NB4 (cell line): ENCODE data around the gene GALNT8.

Source experiments
- POLR2A ChIP-seq: IDR thresholded peaks from 2 replicates; pipeline ENCODE4 v1.6.1; 2011; ENCODE audit warnings: mild to moderate bottlenecking; ENCODE audit not compliant: insufficient read length; ENCODE audit errors: extremely low read depth
- TF ChIP-seq, protein P1 (sequence below): IDR thresholded peaks from one replicate; pipeline ENCODE4 v1.5.1; 2012; ENCODE audit warnings: low read depth, low read length

DNA sequence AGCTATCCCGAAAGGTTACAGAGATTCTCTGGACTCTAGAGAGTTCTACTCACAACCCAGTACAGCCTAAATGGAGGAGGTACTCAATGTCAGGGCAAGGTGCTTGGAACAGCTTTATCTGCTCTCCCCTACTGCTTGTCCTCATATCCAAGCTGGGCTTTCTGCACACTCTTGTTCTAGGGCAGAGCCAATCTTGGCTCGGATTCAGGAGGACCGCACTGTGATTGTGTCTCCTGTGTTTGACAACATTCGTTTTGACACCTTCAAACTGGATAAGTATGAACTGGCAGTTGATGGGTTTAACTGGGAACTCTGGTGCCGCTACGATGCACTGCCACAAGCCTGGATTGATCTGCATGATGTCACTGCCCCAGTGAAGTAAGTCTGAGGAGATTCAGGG, 25.0 kb downstream of the GALNT8 start:
- TF ChIP-seq POLR2A, result no peak
- TF ChIP-seq, protein P1, sequence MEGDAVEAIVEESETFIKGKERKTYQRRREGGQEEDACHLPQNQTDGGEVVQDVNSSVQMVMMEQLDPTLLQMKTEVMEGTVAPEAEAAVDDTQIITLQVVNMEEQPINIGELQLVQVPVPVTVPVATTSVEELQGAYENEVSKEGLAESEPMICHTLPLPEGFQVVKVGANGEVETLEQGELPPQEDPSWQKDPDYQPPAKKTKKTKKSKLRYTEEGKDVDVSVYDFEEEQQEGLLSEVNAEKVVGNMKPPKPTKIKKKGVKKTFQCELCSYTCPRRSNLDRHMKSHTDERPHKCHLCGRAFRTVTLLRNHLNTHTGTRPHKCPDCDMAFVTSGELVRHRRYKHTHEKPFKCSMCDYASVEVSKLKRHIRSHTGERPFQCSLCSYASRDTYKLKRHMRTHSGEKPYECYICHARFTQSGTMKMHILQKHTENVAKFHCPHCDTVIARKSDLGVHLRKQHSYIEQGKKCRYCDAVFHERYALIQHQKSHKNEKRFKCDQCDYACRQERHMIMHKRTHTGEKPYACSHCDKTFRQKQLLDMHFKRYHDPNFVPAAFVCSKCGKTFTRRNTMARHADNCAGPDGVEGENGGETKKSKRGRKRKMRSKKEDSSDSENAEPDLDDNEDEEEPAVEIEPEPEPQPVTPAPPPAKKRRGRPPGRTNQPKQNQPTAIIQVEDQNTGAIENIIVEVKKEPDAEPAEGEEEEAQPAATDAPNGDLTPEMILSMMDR, result no peak
